HepG2 (cell line): ENCODE data around the gene TRIO. TPM values are rescaled to one million over a fixed set of nuclear protein-coding genes. Genes with fewer than 3 reads are reported as not detected.

Experiments used
- CC2D1A ChIP-seq: sonication (generic); formaldehyde crosslinking; IDR thresholded peaks from 2 replicates; pipeline ENCODE4 v1.8.1; 2023; ENCODE audit warnings: mild to moderate bottlenecking, missing genetic modification reagents
- CREM ChIP-seq, 2 experiments: sonication (generic) in 1 of 2; formaldehyde crosslinking in 1 of 2; IDR thresholded peaks; 2 replicates each; pipeline versions ENCODE4 v1.4.0 to v1.6.1; 2016 to 2020; ENCODE audit warnings: antibody characterized with exemption in 1 of 2, mild to moderate bottlenecking in 1 of 2, missing genetic modification reagents in 1 of 2
- HOXA9 ChIP-seq: sonication (generic); formaldehyde crosslinking; IDR thresholded peaks from 2 replicates; pipeline ENCODE4 v1.8.1; 2022; ENCODE audit warnings: missing genetic modification reagents, mild to moderate bottlenecking, moderate library complexity, borderline replicate concordance
- MIER3 ChIP-seq: IDR thresholded peaks from 2 replicates; pipeline ENCODE4 v1.6.1; 2016; ENCODE audit warnings: missing compliant biosample characterization, borderline replicate concordance
- NFAT5 ChIP-seq: sonication (generic); formaldehyde crosslinking; IDR thresholded peaks from 2 replicates; pipeline ENCODE4 v1.4.0; 2020; ENCODE audit warnings: missing genetic modification reagents
- PAX8 ChIP-seq: sonication (generic); formaldehyde crosslinking; IDR thresholded peaks from 2 replicates; pipeline ENCODE4 v1.8.0; 2022; ENCODE audit warnings: mild to moderate bottlenecking, missing genetic modification reagents, borderline replicate concordance
- RCOR2 ChIP-seq: IDR thresholded peaks from 2 replicates; pipeline ENCODE4 v1.6.1; 2016; ENCODE audit warnings: missing biosample characterization, missing genetic modification reagents
- SAP130 ChIP-seq: IDR thresholded peaks from 2 replicates; pipeline ENCODE4 v1.6.1; 2016; ENCODE audit warnings: low read depth
- ZFP91 ChIP-seq: sonication (generic); formaldehyde crosslinking; IDR thresholded peaks from 2 replicates; pipeline ENCODE4 v1.9.0; 2022; ENCODE audit warnings: missing genetic modification reagents, mild to moderate bottlenecking, borderline replicate concordance
- ZNF180 ChIP-seq: sonication (generic); formaldehyde crosslinking; IDR thresholded peaks from 2 replicates; pipeline ENCODE4 v1.4.0; 2020; ENCODE audit warnings: low read depth, missing genetic modification reagents, borderline replicate concordance
- ZNF660 ChIP-seq: sonication (generic); formaldehyde crosslinking; IDR thresholded peaks from 2 replicates; pipeline ENCODE4 v1.5.1; 2020; ENCODE audit warnings: mild to moderate bottlenecking, low read depth, missing genetic modification reagents, borderline replicate concordance
- ZNF878 ChIP-seq: sonication (generic); formaldehyde crosslinking; IDR thresholded peaks from 2 replicates; pipeline ENCODE4 v1.8.1; 2023; ENCODE audit warnings: mild to moderate bottlenecking, missing genetic modification reagents, moderate library complexity
- ZSCAN21 ChIP-seq: sonication (generic); formaldehyde crosslinking; IDR thresholded peaks from 2 replicates; pipeline ENCODE4 v1.8.0; 2022; ENCODE audit warnings: mild to moderate bottlenecking, missing genetic modification reagents, moderate library complexity, borderline replicate concordance
- polyA plus RNA-seq, 8 experiments: library from polyadenylated mRNA; depleted of rRNA in 3 of 8; stranded (reverse) in 7 of 8; unstranded in 1 of 8; fragments of >200 nt; fragmentation: Illumina TruSeq in 4 of 8; extraction: Trizol in 4 of 8; gene quantifications; 2 replicates each; pipeline versions ENCODE4 v1.2.1 to v1.2.3, GENCODE V29; 2011 to 2016; ENCODE audit warnings: low read depth in 4 of 8, missing spikeins in 1 of 8, mixed read lengths in 1 of 8; ENCODE audit not compliant: insufficient read depth in 1 of 8
- total RNA-seq, 5 experiments: library from RNA; depleted of rRNA; stranded (reverse); fragments of >200 nt; fragmentation: Illumina TruSeq; extraction: Trizol; gene quantifications; 2 replicates each; pipeline ENCODE4 v1.2.3, GENCODE V29; 2016; ENCODE audit warnings: low read depth in 1 of 5
- TF ChIP-seq, protein P1 (sequence below): IDR thresholded peaks from 2 replicates; pipeline ENCODE4 v1.6.1; 2012; ENCODE audit warnings: inconsistent platforms
- TF ChIP-seq, protein P2 (sequence below): sonication (generic); formaldehyde crosslinking; IDR thresholded peaks from 2 replicates; pipeline ENCODE4 v1.8.0; 2022; ENCODE audit warnings: missing genetic modification reagents, low read depth, mild to moderate bottlenecking, borderline replicate concordance
- TF ChIP-seq, protein P3 (sequence below): sonication (generic); formaldehyde crosslinking; conservative IDR thresholded peaks from 2 replicates; pipeline ENCODE4 v1.5.0; 2020; ENCODE audit warnings: missing genetic modification reagents

TRIO gene
- total and polyA plus RNA-seq, 2 of the 13 experiments (the other 11 are each of a cell fraction or from before 2014, with no cell fraction given) = 45.2 to 45.9 TPM

DNA sequence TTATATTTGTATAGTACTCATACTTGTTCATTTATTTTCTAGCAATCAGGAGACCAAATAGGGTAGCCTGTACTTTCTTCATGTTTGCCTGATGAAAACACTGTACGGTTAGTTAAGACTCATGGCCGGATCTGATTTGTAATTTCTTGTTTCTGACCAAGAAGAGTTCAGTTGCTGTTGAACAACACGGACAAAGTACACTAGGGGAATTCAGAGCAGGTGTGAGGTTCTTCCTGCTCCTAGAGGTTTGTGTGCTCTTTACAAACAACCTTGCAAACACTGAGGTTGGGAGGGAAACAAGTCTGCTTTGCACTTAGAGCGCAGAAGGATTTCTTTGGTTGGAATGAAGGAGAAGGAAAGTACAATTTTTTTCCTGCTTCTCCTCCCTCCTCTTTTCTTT, 69.7 kb downstream of the TRIO start (continued):
- TF ChIP-seq ZNF180 (CRISPR knock-in tag) (no peak), SAP130 (CRISPR knock-in tag) (peak; percentile 79), ZSCAN21 (no peak), HOXA9 (no peak), CREM (IDR thresholded peaks at IDR 0.05) (peak; percentile 56; the same call in 1 of the 2 replicates), CREM (CRISPR knock-in tag; IDR thresholded peaks at IDR 0.05) (no peak), ZFP91 (CRISPR knock-in tag) (no peak), MIER3 (CRISPR knock-in tag) (peak; percentile 29; the same call in 1 of the 2 replicates), RCOR2 (CRISPR knock-in tag) (no peak), NFAT5 (CRISPR knock-in tag) (no peak), ZNF878 (CRISPR knock-in tag) (no peak), PAX8 (no peak), ZNF660 (CRISPR knock-in tag) (no peak), CC2D1A (CRISPR knock-in tag) (no peak)
- TF ChIP-seq, protein P1, sequence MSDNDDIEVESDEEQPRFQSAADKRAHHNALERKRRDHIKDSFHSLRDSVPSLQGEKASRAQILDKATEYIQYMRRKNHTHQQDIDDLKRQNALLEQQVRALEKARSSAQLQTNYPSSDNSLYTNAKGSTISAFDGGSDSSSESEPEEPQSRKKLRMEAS = no peak
- TF ChIP-seq, protein P2, sequence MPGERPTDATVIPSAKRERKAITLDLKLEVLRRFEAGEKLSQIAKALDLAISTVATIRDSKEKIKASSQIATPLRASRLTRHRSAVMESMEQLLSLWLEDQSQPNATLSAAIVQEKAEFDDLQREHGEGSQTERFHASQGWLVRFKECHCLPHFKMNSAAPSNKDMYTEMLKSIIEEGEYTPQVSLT (CRISPR knock-in tag) = no peak
- TF ChIP-seq, protein P3, sequence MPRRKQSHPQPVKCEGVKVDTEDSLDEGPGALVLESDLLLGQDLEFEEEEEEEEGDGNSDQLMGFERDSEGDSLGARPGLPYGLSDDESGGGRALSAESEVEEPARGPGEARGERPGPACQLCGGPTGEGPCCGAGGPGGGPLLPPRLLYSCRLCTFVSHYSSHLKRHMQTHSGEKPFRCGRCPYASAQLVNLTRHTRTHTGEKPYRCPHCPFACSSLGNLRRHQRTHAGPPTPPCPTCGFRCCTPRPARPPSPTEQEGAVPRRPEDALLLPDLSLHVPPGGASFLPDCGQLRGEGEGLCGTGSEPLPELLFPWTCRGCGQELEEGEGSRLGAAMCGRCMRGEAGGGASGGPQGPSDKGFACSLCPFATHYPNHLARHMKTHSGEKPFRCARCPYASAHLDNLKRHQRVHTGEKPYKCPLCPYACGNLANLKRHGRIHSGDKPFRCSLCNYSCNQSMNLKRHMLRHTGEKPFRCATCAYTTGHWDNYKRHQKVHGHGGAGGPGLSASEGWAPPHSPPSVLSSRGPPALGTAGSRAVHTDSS (CRISPR knock-in tag) = no peak
